ENCODE data around the gene SARNP. TPM values are rescaled to one million over a fixed set of nuclear protein-coding genes. Genes with fewer than 3 reads are reported as not detected.

Gene SARNP
- total and polyA plus RNA-seq, 4 donors: 19.1 to 34.2 (median 25.6) TPM

DNA sequence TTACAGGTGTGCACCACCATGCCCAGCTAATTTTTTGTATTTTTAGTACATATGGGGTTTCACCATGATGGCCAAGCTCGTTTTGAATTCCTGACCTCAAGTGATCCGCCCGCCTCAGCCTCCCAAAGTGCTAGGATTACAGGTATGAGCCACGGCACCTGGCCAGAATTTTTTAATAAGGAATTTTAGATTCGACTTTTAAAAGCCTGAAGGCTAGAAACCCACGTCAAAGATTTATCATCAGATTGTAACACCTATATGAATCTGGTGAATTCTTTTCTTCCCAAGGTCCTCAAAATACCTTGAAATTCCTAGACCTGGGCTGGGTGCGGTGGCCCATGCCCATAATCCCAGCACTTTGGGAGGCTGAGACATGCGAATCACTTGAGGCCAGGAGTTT, 43.9 kb upstream of the SARNP start:
- Histone ChIP-seq H3K27me3 (ENCODE audit: control insufficient read depth in 4 of 4, insufficient read depth in 4 of 4, low read length in 3 of 4) (no peaks in the 10 kb centered on the region), H3K9ac (ENCODE audit: low read depth in 1 of 2, low read length in 2 of 2) (no peak overlapping the region), H3K4me1 (ENCODE audit: control insufficient read depth in 4 of 4, insufficient read depth in 4 of 4, low read length in 3 of 4) (no peaks in the 10 kb centered on the region), H3K9me3 (ENCODE audit: control insufficient read depth in 4 of 4, low read length in 3 of 4) (no peaks in the 10 kb centered on the region), H3K4me3 (ENCODE audit: low read depth in 1 of 3, low read length in 3 of 3) (no peak overlapping the region), H3K27ac (ENCODE audit: low read depth in 1 of 2, low read length in 2 of 2) (no peak overlapping the region), H3K36me3 (ENCODE audit: control insufficient read depth in 4 of 4, insufficient read depth in 3 of 4, low read depth in 1 of 4, low read length in 3 of 4) (no peaks in the 10 kb centered on the region)
- 95% methylated on average over 8 of the region's 8 CpGs for WGBS
- TF ChIP-seq, protein P1, sequence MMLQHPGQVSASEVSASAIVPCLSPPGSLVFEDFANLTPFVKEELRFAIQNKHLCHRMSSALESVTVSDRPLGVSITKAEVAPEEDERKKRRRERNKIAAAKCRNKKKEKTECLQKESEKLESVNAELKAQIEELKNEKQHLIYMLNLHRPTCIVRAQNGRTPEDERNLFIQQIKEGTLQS (IDR thresholded peaks at IDR 0.05): no peak
- no peak for DNase-seq (ENCODE audit: low spot score)

DNA sequence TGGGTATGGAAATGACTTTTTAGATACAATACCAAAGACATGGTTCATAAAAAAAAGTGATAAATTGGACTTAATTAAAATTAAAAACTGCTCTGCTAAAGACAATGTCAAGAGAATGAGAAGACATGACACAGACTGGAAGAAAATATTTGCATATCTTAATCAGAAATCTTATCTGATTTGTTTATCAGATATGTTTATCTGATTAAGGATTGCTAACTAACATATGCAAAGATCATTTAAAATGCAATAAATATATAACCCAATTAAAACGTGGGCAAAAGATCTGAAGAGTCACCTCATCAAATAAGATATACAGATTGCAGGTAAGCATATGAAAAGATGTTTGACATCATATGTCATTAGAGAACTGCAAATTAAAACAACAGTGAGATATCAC, 35.2 kb upstream of the SARNP start:
- no peak for DNase-seq (ENCODE audit: low spot score)
- no peak for TF ChIP-seq RXRA (IDR thresholded peaks at IDR 0.05)
- no peak for TF ChIP-seq NR2F2 (IDR thresholded peaks at IDR 0.05)
- no peak for TF ChIP-seq FOXA2 (IDR thresholded peaks at IDR 0.05)
- H3K9ac ChIP-seq (ENCODE audit: low read depth in 1 of 2, low read length in 2 of 2): no peak overlapping the region

DNA sequence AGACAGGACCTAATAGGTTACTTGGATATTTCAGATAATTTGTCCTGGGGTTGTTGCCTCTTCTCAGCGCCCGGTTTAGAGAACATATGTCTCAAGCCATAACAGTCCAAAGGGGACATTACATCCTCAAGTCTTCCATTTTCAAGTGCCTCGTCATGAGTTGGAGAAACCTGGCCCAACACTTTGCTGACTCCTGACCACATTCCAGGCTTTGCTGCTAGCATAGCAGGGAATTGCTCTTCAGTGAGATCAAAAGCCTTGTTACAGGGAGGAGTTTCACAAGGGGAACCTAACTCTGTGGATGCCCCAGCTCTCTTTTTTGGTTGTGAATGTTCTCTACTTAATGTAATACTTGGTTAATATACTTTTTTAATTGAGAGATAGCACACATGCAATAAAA, 33.4 kb upstream of the SARNP start:
- no peak for DNase-seq (ENCODE audit: low spot score)
- Histone ChIP-seq H3K36me3 (ENCODE audit: control insufficient read depth in 4 of 4, insufficient read depth in 3 of 4, low read depth in 1 of 4, low read length in 3 of 4) (no peaks in the 10 kb centered on the region), H3K27ac (ENCODE audit: low read depth in 1 of 2, low read length in 2 of 2) (no peak overlapping the region), H3K4me3 (ENCODE audit: low read depth in 1 of 3, low read length in 3 of 3) (no peak overlapping the region), H3K9me3 (ENCODE audit: control insufficient read depth in 4 of 4, low read length in 3 of 4) (no peaks in the 10 kb centered on the region), H3K27me3 (ENCODE audit: control insufficient read depth in 4 of 4, insufficient read depth in 4 of 4, low read length in 3 of 4) (no peaks in the 10 kb centered on the region), H3K9ac (ENCODE audit: low read depth in 1 of 2, low read length in 2 of 2) (no peak overlapping the region), H3K4me1 (ENCODE audit: control insufficient read depth in 4 of 4, insufficient read depth in 4 of 4, low read length in 3 of 4) (no peaks in the 10 kb centered on the region)
- TF ChIP-seq, protein P2, sequence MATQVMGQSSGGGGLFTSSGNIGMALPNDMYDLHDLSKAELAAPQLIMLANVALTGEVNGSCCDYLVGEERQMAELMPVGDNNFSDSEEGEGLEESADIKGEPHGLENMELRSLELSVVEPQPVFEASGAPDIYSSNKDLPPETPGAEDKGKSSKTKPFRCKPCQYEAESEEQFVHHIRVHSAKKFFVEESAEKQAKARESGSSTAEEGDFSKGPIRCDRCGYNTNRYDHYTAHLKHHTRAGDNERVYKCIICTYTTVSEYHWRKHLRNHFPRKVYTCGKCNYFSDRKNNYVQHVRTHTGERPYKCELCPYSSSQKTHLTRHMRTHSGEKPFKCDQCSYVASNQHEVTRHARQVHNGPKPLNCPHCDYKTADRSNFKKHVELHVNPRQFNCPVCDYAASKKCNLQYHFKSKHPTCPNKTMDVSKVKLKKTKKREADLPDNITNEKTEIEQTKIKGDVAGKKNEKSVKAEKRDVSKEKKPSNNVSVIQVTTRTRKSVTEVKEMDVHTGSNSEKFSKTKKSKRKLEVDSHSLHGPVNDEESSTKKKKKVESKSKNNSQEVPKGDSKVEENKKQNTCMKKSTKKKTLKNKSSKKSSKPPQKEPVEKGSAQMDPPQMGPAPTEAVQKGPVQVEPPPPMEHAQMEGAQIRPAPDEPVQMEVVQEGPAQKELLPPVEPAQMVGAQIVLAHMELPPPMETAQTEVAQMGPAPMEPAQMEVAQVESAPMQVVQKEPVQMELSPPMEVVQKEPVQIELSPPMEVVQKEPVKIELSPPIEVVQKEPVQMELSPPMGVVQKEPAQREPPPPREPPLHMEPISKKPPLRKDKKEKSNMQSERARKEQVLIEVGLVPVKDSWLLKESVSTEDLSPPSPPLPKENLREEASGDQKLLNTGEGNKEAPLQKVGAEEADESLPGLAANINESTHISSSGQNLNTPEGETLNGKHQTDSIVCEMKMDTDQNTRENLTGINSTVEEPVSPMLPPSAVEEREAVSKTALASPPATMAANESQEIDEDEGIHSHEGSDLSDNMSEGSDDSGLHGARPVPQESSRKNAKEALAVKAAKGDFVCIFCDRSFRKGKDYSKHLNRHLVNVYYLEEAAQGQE (IDR thresholded peaks at IDR 0.05): no peak
- no peak for TF ChIP-seq RAD21 (IDR thresholded peaks at IDR 0.05)
- no peak for TF ChIP-seq HNF4G (IDR thresholded peaks at IDR 0.05)
- no peak for TF ChIP-seq TAF1 (conservative IDR thresholded peaks at IDR 0.05)
- TF ChIP-seq, protein P3, sequence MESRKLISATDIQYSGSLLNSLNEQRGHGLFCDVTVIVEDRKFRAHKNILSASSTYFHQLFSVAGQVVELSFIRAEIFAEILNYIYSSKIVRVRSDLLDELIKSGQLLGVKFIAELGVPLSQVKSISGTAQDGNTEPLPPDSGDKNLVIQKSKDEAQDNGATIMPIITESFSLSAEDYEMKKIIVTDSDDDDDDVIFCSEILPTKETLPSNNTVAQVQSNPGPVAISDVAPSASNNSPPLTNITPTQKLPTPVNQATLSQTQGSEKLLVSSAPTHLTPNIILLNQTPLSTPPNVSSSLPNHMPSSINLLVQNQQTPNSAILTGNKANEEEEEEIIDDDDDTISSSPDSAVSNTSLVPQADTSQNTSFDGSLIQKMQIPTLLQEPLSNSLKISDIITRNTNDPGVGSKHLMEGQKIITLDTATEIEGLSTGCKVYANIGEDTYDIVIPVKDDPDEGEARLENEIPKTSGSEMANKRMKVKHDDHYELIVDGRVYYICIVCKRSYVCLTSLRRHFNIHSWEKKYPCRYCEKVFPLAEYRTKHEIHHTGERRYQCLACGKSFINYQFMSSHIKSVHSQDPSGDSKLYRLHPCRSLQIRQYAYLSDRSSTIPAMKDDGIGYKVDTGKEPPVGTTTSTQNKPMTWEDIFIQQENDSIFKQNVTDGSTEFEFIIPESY (IDR thresholded peaks at IDR 0.05): no peak
- TF ChIP-seq, protein P4, sequence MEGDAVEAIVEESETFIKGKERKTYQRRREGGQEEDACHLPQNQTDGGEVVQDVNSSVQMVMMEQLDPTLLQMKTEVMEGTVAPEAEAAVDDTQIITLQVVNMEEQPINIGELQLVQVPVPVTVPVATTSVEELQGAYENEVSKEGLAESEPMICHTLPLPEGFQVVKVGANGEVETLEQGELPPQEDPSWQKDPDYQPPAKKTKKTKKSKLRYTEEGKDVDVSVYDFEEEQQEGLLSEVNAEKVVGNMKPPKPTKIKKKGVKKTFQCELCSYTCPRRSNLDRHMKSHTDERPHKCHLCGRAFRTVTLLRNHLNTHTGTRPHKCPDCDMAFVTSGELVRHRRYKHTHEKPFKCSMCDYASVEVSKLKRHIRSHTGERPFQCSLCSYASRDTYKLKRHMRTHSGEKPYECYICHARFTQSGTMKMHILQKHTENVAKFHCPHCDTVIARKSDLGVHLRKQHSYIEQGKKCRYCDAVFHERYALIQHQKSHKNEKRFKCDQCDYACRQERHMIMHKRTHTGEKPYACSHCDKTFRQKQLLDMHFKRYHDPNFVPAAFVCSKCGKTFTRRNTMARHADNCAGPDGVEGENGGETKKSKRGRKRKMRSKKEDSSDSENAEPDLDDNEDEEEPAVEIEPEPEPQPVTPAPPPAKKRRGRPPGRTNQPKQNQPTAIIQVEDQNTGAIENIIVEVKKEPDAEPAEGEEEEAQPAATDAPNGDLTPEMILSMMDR (IDR thresholded peaks at IDR 0.05; ENCODE audit: low read depth, low read length, missing input control): no peak
- 93% methylated on average over 3 of the region's 3 CpGs for WGBS

More for the DNA sequence above, 35.2 kb upstream of the SARNP start:
- Histone ChIP-seq H3K27ac (ENCODE audit: low read depth in 1 of 2, low read length in 2 of 2) (no peak overlapping the region), H3K4me3 (ENCODE audit: low read depth in 1 of 3, low read length in 3 of 3) (no peak overlapping the region), H3K9me3 (ENCODE audit: control insufficient read depth in 4 of 4, low read length in 3 of 4) (no peaks in the 10 kb centered on the region), H3K36me3 (ENCODE audit: control insufficient read depth in 4 of 4, insufficient read depth in 3 of 4, low read depth in 1 of 4, low read length in 3 of 4) (no peaks in the 10 kb centered on the region), H3K27me3 (ENCODE audit: control insufficient read depth in 4 of 4, insufficient read depth in 4 of 4, low read length in 3 of 4) (no peaks in the 10 kb centered on the region), H3K4me1 (ENCODE audit: control insufficient read depth in 4 of 4, insufficient read depth in 4 of 4, low read length in 3 of 4) (no peaks in the 10 kb centered on the region)
- 47% methylated on average over 1 of the region's 1 CpG for WGBS
